Fibroblast of skin of abdomen (primary cell): Measurements from ENCODE around the gene METTL24. TPM values are rescaled to one million over a fixed set of nuclear protein-coding genes. Genes with fewer than 3 reads are reported as not detected.

Source experiments
- DNase-seq: peaks from one replicate; pipeline ENCODE4 v3.0.0-alpha.2; 2013
- polyA plus RNA-seq, 2 experiments: library from polyadenylated mRNA; unstranded; fragments of 120-200 nt; gene quantifications; one replicate each; pipeline ENCODE4 v1.2.1, GENCODE V29; 2013; ENCODE audit not compliant: insufficient read length in 2 of 2

The METTL24 gene
- not detected for polyA plus RNA-seq (2013, experiment 1 of 2; ENCODE audit: insufficient read length)
- polyA plus RNA-seq (2013, experiment 2 of 2; ENCODE audit: insufficient read length) = 0.14 TPM

GRCh38 chr6:110357664-110358552, at the start of gene METTL24:
Gene METTL24 (minus strand): TSS chr6:110358349. CDS start chr6:110358272, 77 bp downstream.
- no peak for DNase-seq

- DNase-seq = no peak
These were observed 46.5 kb upstream of the METTL24 start for GRCh38 chr6:110404607-110405006.

DNA sequence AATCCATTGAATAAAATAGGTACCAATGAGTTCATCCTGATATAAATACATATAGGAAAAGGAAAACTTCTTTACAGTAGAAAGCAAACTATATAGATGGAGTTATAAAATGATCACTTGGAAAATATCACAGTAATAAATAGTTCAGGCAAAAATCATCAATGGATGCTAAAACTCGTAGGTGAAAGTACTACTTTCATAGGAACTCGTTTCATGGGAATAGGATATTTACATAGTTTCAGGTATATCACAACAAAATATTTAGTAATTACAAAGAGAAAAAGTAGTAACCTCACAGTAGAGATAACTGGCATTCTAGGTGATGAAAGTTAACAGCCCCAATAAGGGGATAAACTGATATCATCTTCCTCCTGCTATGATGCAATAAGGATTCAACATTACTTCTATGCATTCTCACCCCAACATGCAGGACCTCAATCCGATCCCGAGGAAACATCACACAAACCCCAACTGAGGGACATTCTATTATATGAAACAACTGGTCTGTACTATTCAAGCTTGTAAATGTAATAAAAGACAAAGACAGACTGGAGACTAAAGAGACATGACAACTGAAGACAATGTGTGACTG, 43.5 kb upstream of the METTL24 start:
- no peak for DNase-seq

GRCh38 chr6:110400208-110400607, 42.1 kb upstream of the METTL24 start:
- no peak for DNase-seq

DNA sequence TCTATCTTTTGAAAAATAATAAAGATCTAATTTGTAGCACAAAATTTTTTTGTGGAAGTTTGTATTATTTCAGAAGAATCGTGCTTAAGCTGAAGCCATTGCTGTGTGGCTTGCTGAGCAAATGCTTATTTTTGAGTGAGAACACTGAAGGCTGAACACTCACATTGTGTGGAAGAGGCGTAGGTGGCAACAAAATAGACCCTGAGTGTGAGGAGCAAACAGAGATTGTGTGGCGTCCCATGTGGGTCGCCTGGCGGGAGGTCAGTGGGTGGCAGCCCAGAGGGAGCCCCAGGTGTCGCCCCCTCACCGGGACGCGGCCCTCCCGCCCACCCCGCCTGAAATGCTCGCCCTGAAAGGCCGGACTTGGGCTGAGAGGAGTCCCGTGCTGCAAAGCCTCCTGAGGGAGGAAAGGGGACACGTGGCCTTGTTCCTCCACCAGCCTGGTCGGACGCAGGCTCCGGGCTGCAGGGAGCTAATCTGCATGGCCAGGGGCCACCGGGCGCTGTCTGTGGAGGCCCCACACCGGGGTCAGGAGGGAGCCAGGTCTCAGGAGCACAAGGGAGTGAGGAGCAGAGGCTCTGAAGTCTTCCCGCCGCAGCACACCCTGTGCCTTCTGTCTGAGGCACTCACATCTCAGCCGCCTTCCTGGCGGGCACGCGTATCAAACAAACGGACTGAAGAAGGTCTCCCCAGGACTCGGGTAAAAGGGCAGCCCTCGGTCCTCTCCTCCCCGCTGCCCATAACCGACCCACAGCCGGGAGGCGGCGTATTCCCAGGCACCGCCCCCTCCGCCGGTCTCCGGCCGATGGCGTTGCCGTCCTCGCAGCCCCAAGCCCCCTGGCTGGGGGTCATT, 41.3 kb upstream of the METTL24 start:
- DNase-seq = no peak

- peak; percentile 36 for DNase-seq
These were observed 40.6 kb upstream of the METTL24 start for GRCh38 chr6:110398778-110399177.

GRCh38 chr6:110395221-110395620, 37.1 kb upstream of the METTL24 start:
- DNase-seq = no peak

GRCh38 chr6:110394409-110394808, 36.3 kb upstream of the METTL24 start:
- DNase-seq = no peak

GRCh38 chr6:110392727-110393126, 34.6 kb upstream of the METTL24 start:
- DNase-seq = no peak

DNA sequence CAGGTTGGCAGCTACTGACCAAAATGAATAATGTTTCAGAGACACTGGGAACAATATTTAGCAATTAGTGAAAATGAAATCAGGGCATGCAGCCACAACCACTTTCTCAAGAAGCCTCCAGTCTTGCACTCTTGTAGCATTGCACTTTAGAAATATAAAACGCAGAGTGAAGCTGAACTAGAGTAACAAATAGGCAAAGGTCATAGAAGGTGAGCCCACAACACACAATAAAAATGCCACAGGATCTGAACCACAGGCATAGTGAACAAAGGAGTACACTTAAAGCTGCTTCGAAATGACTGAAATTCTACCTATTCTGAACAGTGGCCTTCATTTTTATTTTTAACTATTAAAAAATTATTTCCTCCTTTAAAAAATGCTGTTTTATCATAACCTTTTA, 32.3 kb upstream of the METTL24 start:
- no peak for DNase-seq

DNA sequence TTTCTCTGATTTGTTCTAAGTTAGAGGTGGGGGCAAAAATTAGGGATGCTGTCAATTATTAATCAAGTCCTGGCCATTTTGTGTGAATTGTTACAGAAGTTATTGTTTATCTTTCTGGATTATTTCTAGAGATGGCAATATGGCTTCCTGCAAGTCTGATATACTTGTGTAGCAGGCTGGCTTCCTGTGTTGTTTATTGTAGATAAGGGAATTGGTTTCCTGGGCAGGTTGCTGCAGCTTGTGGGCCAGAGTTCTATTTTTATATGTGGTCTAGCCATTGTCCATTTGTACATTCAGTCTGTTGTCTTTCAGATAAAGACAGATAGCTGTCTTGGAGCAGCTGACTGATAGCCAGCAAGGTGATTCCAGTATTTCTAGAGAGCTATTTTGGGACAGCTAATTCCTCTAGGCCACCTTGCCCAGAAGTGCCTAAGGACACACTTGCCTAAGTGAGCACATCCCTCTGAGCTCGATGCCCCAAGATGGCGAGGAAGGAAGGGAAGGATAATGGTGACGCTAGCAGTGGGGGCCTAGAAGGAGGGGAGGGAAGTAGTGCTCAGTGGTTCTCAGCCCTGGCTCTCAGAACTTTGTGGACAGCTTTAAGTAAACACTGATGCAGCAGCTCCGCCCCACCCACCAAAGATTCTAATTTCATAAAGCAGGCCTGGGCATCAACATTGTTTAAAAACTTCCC, 31.7 kb upstream of the METTL24 start:
- no peak for DNase-seq

DNA sequence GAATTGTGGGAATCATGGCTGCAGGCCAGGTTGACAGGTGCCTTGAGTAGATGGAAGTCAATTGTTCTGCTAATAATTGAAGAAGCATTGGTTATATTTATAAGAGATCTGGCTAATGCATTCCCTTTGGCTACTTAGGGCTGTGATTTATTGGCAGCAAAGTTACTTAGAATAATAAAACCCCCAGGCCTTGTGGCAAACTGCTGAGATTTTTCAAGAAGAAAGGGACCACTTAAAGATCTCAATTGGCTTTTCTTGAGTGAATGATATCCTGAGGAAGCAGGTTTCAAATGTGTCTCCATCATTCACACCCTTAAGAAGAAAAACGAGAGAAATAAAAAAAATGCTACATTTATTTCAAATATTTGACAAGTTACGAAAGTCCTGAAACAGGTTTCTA, 29.8 kb upstream of the METTL24 start:
- no peak for DNase-seq

GRCh38 chr6:110385458-110385863, 27.3 kb upstream of the METTL24 start:
- no peak for DNase-seq

- no peak for DNase-seq
These were observed 20.4 kb upstream of the METTL24 start for GRCh38 chr6:110378552-110378951.

DNA sequence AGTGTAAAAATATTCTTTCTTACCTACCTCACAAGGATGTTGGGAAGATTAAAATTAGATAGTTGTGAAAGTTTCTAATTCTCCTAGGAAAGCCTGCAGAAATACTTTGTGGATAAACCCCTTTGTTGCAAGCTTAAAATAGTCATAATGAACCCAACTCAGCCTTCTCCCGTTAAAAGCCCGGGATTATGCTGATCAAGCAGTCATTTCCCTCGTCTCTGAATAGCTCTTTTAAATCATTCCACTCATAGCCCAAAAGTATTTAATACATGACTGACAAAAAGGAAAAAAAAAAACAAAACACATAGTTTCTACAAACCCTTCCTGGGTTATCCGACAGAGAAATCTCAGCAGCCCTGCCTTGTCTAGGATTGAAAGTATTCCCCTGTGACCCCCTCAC, 10.9 kb upstream of the METTL24 start:
- DNase-seq = no peak

GRCh38 chr6:110368284-110368683, 10.1 kb upstream of the METTL24 start:
- DNase-seq = no peak

DNA sequence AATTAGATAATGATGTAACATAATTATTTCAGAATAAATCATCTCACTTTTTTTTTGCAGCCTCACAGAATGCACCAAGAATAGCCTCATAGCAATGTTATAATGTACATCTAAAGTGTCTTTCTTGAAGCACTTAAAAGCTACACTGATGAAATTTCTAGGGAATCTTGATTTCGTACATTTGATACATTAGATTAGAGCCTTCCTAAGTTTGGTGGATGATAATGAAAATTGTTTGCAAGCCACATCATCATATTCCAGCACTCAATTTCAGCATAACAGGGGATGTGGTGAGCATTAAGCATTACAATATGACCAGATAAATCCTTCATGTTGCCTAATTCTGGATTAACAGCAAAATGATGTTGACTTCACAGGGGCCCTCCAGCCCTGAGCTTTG, 9.7 kb upstream of the METTL24 start:
- no peak for DNase-seq

DNA sequence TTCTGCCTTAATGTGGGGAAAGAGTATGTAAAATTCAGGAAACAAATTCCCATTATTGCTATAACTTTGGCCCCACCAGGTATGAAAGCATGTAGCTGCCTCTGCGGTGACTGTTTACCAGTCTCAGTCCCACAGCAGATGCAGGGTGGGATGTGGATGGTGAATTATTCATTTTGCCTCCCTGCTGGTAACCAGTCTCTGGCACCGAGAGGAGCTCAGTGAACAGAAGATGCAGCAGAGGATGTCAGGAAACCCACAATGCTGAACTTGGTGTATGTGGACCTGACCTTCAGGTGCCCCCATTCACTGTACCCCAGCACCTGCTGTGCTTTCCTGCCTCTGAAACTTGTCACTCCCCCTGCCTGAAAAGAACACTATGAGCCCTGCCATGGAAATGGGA, 8.8 kb upstream of the METTL24 start:
- DNase-seq = no peak

DNA sequence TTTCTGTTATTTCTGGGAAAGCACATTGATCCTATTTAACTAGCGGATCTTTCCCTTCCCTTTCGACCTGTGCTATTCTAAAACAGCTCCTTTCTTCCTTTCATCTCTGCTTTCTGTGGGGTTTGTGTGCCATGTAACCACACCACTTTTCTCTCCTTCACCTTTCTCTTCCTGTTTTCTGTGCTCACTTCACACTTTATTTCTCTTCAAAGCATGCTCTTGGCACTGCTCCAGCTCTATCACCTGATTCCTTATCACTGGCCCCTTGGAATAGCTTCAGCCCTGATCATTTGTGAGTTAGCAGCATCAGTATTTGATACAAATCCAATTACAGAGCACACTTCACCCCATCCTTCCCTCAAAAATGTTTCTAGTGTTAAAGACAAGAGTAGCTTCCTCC, 8.1 kb upstream of the METTL24 start:
- no peak for DNase-seq

DNA sequence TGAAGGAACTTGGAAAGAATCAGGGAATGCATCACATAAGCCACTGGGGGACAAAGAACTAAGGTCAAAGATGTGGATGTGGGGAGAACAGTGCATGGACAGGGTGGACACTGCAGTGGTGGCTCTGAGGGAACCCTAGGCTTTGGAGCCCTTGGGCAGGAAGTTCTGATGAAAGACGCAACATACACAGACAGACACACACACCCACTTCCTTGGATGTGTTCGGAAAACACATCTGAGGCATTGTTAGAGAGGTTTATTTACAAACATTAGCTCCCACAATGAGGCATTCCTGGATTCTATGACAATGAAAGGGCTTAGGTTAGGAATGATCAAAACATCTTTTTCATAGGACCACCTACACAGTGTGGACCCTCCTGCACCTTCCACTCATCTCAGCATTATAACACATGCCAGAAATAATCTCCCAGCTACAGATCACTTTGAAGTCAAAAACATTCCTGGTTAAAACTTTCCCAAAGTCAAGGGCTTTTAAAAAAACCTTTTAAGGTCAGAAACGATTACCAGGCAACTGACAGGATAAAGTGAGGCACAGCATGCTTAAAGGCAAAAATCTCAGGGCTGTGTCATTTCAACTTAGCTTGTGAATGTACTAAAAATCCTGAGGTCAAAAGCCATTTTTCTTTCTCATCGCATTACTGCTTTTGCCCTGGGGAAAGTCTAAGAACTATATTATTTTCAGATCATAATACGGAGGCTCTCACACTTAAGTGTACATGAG, 6.4 kb upstream of the METTL24 start:
- DNase-seq = no peak

DNA sequence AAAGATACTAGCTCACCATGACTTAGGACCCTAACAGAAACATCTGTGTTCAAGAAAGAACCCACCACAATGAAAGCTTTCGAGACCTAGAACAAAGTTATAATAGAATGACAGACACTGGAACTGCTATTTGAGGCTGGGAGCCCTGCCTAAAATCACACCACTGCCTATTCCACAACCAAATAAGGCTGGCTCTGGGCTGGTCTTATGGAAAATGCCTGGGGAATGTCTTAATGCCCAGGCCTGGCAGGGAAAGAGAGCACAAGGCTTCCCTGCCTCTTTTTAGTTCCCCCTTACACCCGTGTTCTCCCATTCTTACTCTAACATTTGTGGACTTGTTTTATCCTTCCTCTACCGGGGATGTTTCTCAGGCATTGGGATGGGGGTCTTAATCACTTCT, 5.6 kb upstream of the METTL24 start:
- DNase-seq = no peak

- no peak for DNase-seq
These were observed 2.5 kb upstream of the METTL24 start for GRCh38 chr6:110360676-110361075.
